GM18858 (cell line): ENCODE data around the gene PPP1R27.
A peak's percentile ranks its signal among the peaks of the same experiment; 100 is the strongest.

Source experiments
- ATAC-seq: cut with Tn5 transposase; IDR thresholded peaks from one replicate; pipeline ENCODE4 v1.9.1; 2021; ENCODE audit not compliant: unreplicated experiment

PPP1R27 gene

GRCh38 chr17:81863123-81863675, 28.3 kb upstream of the PPP1R27 start:
- ATAC-seq = no peak

GRCh38 chr17:81860756-81861568, 26.1 kb upstream of the PPP1R27 start:
- ATAC-seq = peak; percentile 71

- ATAC-seq = no peak
Observed at GRCh38 chr17:81859906-81860755, 25.3 kb upstream of the PPP1R27 start, which contains the start of gene P4HB. Gene P4HB, minus strand, starts transcription at chr17:81860535. Its CDS starts 64 bp downstream, at chr17:81860471.

GRCh38 chr17:81858967-81859905, 24.4 kb upstream of the PPP1R27 start:
- no peak for ATAC-seq

- ATAC-seq = no peak
Observed at GRCh38 chr17:81858170-81858966, 23.5 kb upstream of the PPP1R27 start.

GRCh38 chr17:81854974-81855774, 20.3 kb upstream of the PPP1R27 start:
- no peak for ATAC-seq

GRCh38 chr17:81852237-81852636, 17.4 kb upstream of the PPP1R27 start:
- no peak for ATAC-seq

- no peak for ATAC-seq
Observed at GRCh38 chr17:81851423-81851822, 16.6 kb upstream of the PPP1R27 start.

GRCh38 chr17:81849457-81849856, 14.6 kb upstream of the PPP1R27 start:
- no peak for ATAC-seq

- no peak for ATAC-seq
Observed at GRCh38 chr17:81846743-81847689, 12.2 kb upstream of the PPP1R27 start.

GRCh38 chr17:81845881-81846742, 11.3 kb upstream of the PPP1R27 start:
- no peak for ATAC-seq

- no peak for ATAC-seq
Observed at GRCh38 chr17:81845361-81845760, 10.5 kb upstream of the PPP1R27 start.

- no peak for ATAC-seq
Observed at GRCh38 chr17:81844887-81845286, 10.0 kb upstream of the PPP1R27 start.

GRCh38 chr17:81844327-81844851, 9.5 kb upstream of the PPP1R27 start:
- ATAC-seq = no peak

GRCh38 chr17:81843713-81844326, 9.0 kb upstream of the PPP1R27 start:
- ATAC-seq = no peak
